K562 (cell line): ENCODE measurements around the gene IL2RG. TPM values are rescaled to one million over a fixed set of nuclear protein-coding genes. Genes with fewer than 3 reads are reported as not detected.

Experiments
- ATAC-seq: fragments of 200-7000 bp; cut with Tn5 transposase; 3 replicates; pipeline ENCODE4 v1.9.1; 2020; ENCODE audit warnings: moderate library complexity
- BruUV-seq: library from RNA; stranded (reverse); fragments of 400-500 nt; replicated peaks from 2 replicates; lab custom pipeline; 2021; lab: Mats Ljungman, UMichigan
- CTCF ChIA-PET: fragments of 300-600 bp; formaldehyde crosslinking; extraction: SDS; loops from one replicate; lab custom pipeline; 2021; ENCODE audit warnings: low intra/inter-chr PET ratio; lab: Yijun Ruan, JAX
- POLR2A ChIA-PET: fragments of 300-600, 350-650 bp; sonication (Branson Sonifier 250); formaldehyde crosslinking; extraction: SDS; loops from one replicate; lab custom pipeline; 2021; ENCODE audit warnings: antibody characterized with exemption, inconsistent platforms; lab: Yijun Ruan, JAX
- DNase-seq, 4 experiments: peaks; one replicate each; pipeline versions ENCODE4 v3.0.0 to v3.0.0-alpha.2; 2011 to 2018; ENCODE audit warnings: low spot score in 3 of 4, mixed read lengths in 3 of 4; ENCODE audit errors: extremely low read depth in 1 of 4
- FAIRE-seq: peaks from 2 replicates; lab custom pipeline; 2011; peaks lifted over from hg19 to GRCh38; lab: Jason Lieb, UNC
- H2AFZ ChIP-seq: 2 replicates; pipeline ENCODE4 v1.6.0; 2011; ENCODE audit warnings: low read depth, low read length, control low read depth, inconsistent platforms
- H3K27ac ChIP-seq: fragments of 200-600 bp; 3 replicates; pipeline ENCODE4 v1.8.0; 2011; ENCODE audit warnings: low read depth, mild to moderate bottlenecking, control low read depth, inconsistent platforms, low read length, moderate library complexity, mixed read lengths; ENCODE audit errors: extremely low read depth
- H3K27me3 ChIP-seq, 2 experiments: fragments of 300-600 bp in 1 of 2; 2 replicates in 1 of 2; 3 replicates in 1 of 2; pipeline versions ENCODE4 v1.6.0 to v1.8.0; 2011; ENCODE audit warnings: inconsistent platforms in 2 of 2, low read length in 2 of 2, mild to moderate bottlenecking in 1 of 2, mixed read lengths in 1 of 2, moderate library complexity in 1 of 2; ENCODE audit not compliant: control insufficient read depth in 2 of 2, insufficient read depth in 2 of 2
- H3K36me3 ChIP-seq: fragments of 300-600 bp; 3 replicates; pipeline ENCODE4 v1.8.0; 2011; ENCODE audit warnings: mild to moderate bottlenecking, low read length, inconsistent platforms; ENCODE audit not compliant: control insufficient read depth, insufficient read depth
- H3K4me1 ChIP-seq, 2 experiments: fragments of 200-600 bp in 1 of 2; replicated peaks in 1 of 2; 2 replicates in 1 of 2; 3 replicates in 1 of 2; pipeline versions ENCODE4 v1.5.1 to v1.8.0; 2011; ENCODE audit warnings: inconsistent platforms in 2 of 2, low read length in 2 of 2, mild to moderate bottlenecking in 1 of 2, mixed read lengths in 1 of 2, moderate library complexity in 1 of 2; ENCODE audit not compliant: control insufficient read depth in 2 of 2, insufficient read depth in 2 of 2
- H3K4me2 ChIP-seq: 2 replicates; pipeline ENCODE4 v1.6.1; 2011; ENCODE audit warnings: low read length, control low read depth, inconsistent platforms, mixed read lengths; ENCODE audit not compliant: insufficient read depth
- H3K4me3 ChIP-seq: fragments of 200-600 bp; sonication (generic), shearing (Covaris generic); 2 replicates; pipeline ENCODE4 v1.5.1; 2016; ENCODE audit warnings: control low read depth, inconsistent platforms
- H3K79me2 ChIP-seq: fragments of 200-600 bp; 3 replicates; pipeline ENCODE4 v1.8.0; 2011; ENCODE audit warnings: low read length, inconsistent platforms; ENCODE audit not compliant: control insufficient read depth, insufficient read depth
- H3K9ac ChIP-seq, 2 experiments: 2 replicates each; pipeline versions ENCODE4 v1.6.0 to v1.6.1; 2011; ENCODE audit warnings: low read depth in 2 of 2, low read length in 2 of 2, control low read depth in 1 of 2, inconsistent platforms in 1 of 2, mild to moderate bottlenecking in 1 of 2, mixed read lengths in 1 of 2; ENCODE audit not compliant: insufficient read depth in 1 of 2
- H3K9me1 ChIP-seq: one replicate; pipeline ENCODE4 v1.6.0; 2011; ENCODE audit warnings: inconsistent platforms, mild to moderate bottlenecking, low read length, moderate library complexity; ENCODE audit not compliant: control insufficient read depth, insufficient read depth
- H3K9me3 ChIP-seq: replicated peaks from 2 replicates; pipeline ENCODE4 v1.5.1; 2011; ENCODE audit warnings: low read depth, low read length, inconsistent platforms; ENCODE audit not compliant: control insufficient read depth, insufficient read depth
- H4K20me1 ChIP-seq: replicated peaks from 2 replicates; pipeline ENCODE4 v1.6.1; 2011; ENCODE audit warnings: low read length, inconsistent platforms, mixed read lengths; ENCODE audit not compliant: control insufficient read depth, insufficient read depth
- ARHGAP35 ChIP-seq: fragments of 450-650 bp; IDR thresholded peaks from 2 replicates; pipeline ENCODE4 v1.6.1; 2018; ENCODE audit not compliant: partially characterized antibody
- GTF2F1 ChIP-seq: IDR thresholded peaks from 2 replicates; pipeline ENCODE4 v1.6.1; 2011; ENCODE audit warnings: low read depth, low read length, improper control_type of control experiment
- MBD1 ChIP-seq: fragments of 250-450 bp; sonication (Bioruptor Pico); IDR thresholded peaks from 2 replicates; pipeline ENCODE4 v1.8.0; 2022; ENCODE audit warnings: inconsistent platforms
- WGBS: fragments of 100-300 bp; shearing (Covaris generic); methylation state at CpG from one replicate; pipeline ENCODE4 v1.1.6; 2016; ENCODE audit warnings: low coverage, mixed read lengths; ENCODE audit not compliant: insufficient coverage; ENCODE audit errors: missing lambda C conversion rate; 5-methylcytosine and 5-hydroxymethylcytosine counted together
- in situ Hi-C: fragments of 300-500 bp; cut with MboI; formaldehyde crosslinking; loops from 4 replicates; pipeline ENCODE4 v1.15.0; 2018; ENCODE audit warnings: inconsistent platforms, mixed read lengths
- intact Hi-C: fragments of 100-400 bp; cut with micrococcal nuclease; formaldehyde crosslinking; loops from 2 replicates; pipeline ENCODE4 v1.14.2; 2022
- polyA plus RNA-seq, 8 experiments: library from polyadenylated mRNA; depleted of rRNA in 4 of 8; stranded (reverse) in 5 of 8; unstranded in 3 of 8; fragments of >200 nt; fragmentation: Nextera tagmentation in 2 of 8; fragmentation: Illumina TruSeq in 1 of 8; extraction: Ambion mirVana in 2 of 8; extraction: Trizol in 1 of 8; gene quantifications; 2 replicates each; pipeline versions ENCODE4 v1.2.1 to v1.2.3, GENCODE V29; 2011 to 2014; ENCODE audit warnings: inconsistent platforms in 1 of 8, missing spikeins in 1 of 8
- total RNA-seq, 7 experiments: library from RNA; depleted of rRNA in 6 of 7; stranded (reverse); fragments of >200 nt in 6 of 7; fragmentation: Illumina TruSeq in 2 of 7; extraction: Trizol in 2 of 7; gene quantifications; 2 replicates each; pipeline versions ENCODE4 v1.2.1 to v1.2.3, GENCODE V29; 2011 to 2021; ENCODE audit warnings: low replicate concordance in 1 of 7

Gene IL2RG
- total and polyA plus RNA-seq, 9 of the 15 experiments (the other 6 are each of a cell fraction or from before 2014, with no cell fraction given): 5.5 to 55.4 (median 19.7) TPM

- H3K9me1 ChIP-seq: no peaks in the 10 kb centered on the region
- no peak overlapping the region for H3K27ac ChIP-seq
- no peak overlapping the region for H3K9ac ChIP-seq
- no peak overlapping the region for H3K4me3 ChIP-seq
- no peaks in the 10 kb centered on the region for H3K36me3 ChIP-seq
- no peaks in the 10 kb centered on the region for H3K27me3 ChIP-seq
- no peak for FAIRE-seq
- in situ Hi-C loops: no loop called here
- no peak for ATAC-seq
- no peaks in the 10 kb centered on the region for H3K9me3 ChIP-seq
- TF ChIP-seq ARHGAP35: no peak
- TF ChIP-seq MBD1: no peak
- no peaks in the 10 kb centered on the region for H3K79me2 ChIP-seq
- no peaks in the 10 kb centered on the region for H3K4me1 ChIP-seq
- no peaks in the 10 kb centered on the region for H4K20me1 ChIP-seq
- 41% methylated on average over 4 of the region's 5 CpGs for WGBS
- no TSS peak for BruUV-seq
- ChIA-PET CTCF (no interaction called here), POLR2A (no interaction called here)
- H2AFZ ChIP-seq: no peak overlapping the region
- intact Hi-C loops: no loop called here
- no peak overlapping the region for H3K4me2 ChIP-seq
- no peak for DNase-seq
Measured at GRCh38 chrX:71159335-71159734, 48.0 kb upstream of the IL2RG start.

GRCh38 chrX:71158603-71159002, 47.2 kb upstream of the IL2RG start:
- H2AFZ ChIP-seq: no peak overlapping the region
- intact Hi-C loops: no loop called here
- 93% methylated on average over 4 of the region's 6 CpGs for whole genome bisulfite sequencing
- H3K9me1 ChIP-seq: no peaks in the 10 kb centered on the region
- H3K9ac ChIP-seq: no peak overlapping the region
- no peak overlapping the region for H3K4me2 ChIP-seq
- ATAC-seq: no peak
- FAIRE-seq: no peak
- no peak overlapping the region for H3K27ac ChIP-seq
- no peak for TF ChIP-seq GTF2F1
- no TSS peak for BruUV-seq
- H3K9me3 ChIP-seq: no peaks in the 10 kb centered on the region
- no peaks in the 10 kb centered on the region for H3K79me2 ChIP-seq
- DNase-seq: no peak
- CTCF ChIA-PET: no interaction called here
- no peaks in the 10 kb centered on the region for H3K4me1 ChIP-seq
- H3K4me3 ChIP-seq: no peak overlapping the region
- no peaks in the 10 kb centered on the region for H4K20me1 ChIP-seq
- in situ Hi-C loops: no loop called here
- H3K27me3 ChIP-seq: no peaks in the 10 kb centered on the region
- POLR2A ChIA-PET: interaction anchor here (0.6 kb wide), 1 partner anchor 24 kb away, joined by 3 read pairs; no protein-coding TSS in a partner anchor
- H3K36me3 ChIP-seq: no peaks in the 10 kb centered on the region
